ENCODE data around the gene RYR2.

GRCh38 chr1:237261198-237261597 lies 219.2 kb downstream of the RYR2 start:
- no peak for TF ChIP-seq CTCF (IDR thresholded peaks at IDR 0.05; ENCODE audit: low read depth, low read length)
- no peak for TF ChIP-seq EZH2phosphoT487 (IDR thresholded peaks at IDR 0.05; ENCODE audit: low read depth)

Data from OCI-LY3 (cell line).